ENCODE measurements around the gene LSMEM2.

DNA sequence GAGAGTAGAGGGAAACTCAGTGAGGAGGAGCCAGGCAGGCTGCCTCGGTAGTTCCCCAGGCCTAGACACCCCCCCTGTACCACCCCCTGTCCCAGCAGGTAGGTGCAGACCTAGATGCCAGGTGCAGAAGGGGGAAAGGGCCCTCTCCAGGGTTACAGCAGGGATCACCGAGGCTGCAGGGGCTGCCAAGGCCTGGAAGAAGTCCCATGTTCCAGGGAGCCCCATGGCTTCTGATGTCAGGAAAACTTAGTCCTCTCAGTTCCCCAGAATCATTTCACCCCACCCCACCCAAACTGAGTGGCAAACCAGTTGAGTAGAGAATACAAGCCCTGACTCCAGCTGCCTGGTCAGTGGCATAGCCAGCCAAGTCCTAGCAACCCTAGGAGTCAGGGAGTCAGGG lies 17.4 kb upstream of the LSMEM2 start:
- TF ChIP-seq ZZZ3 (IDR thresholded peaks at IDR 0.05) = no peak
- no peak for TF ChIP-seq LEF1 (IDR thresholded peaks at IDR 0.05)
- no peak for TF ChIP-seq BCL6 (CRISPR knock-in tag; IDR thresholded peaks at IDR 0.05)
- no peak for TF ChIP-seq POLR2AphosphoS5 (IDR thresholded peaks at IDR 0.05; ENCODE audit: control insufficient read depth, insufficient read depth, low read depth, low read length)
- TF ChIP-seq, protein P1, sequence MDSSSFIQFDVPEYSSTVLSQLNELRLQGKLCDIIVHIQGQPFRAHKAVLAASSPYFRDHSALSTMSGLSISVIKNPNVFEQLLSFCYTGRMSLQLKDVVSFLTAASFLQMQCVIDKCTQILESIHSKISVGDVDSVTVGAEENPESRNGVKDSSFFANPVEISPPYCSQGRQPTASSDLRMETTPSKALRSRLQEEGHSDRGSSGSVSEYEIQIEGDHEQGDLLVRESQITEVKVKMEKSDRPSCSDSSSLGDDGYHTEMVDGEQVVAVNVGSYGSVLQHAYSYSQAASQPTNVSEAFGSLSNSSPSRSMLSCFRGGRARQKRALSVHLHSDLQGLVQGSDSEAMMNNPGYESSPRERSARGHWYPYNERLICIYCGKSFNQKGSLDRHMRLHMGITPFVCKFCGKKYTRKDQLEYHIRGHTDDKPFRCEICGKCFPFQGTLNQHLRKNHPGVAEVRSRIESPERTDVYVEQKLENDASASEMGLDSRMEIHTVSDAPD (CRISPR knock-in tag; IDR thresholded peaks at IDR 0.05) = no peak
- TF ChIP-seq SIRT6 (IDR thresholded peaks at IDR 0.05; ENCODE audit: low read depth, low read length) = no peak
- no peak for TF ChIP-seq CREB5 (CRISPR knock-in tag; IDR thresholded peaks at IDR 0.05)
- TF ChIP-seq, protein P2, sequence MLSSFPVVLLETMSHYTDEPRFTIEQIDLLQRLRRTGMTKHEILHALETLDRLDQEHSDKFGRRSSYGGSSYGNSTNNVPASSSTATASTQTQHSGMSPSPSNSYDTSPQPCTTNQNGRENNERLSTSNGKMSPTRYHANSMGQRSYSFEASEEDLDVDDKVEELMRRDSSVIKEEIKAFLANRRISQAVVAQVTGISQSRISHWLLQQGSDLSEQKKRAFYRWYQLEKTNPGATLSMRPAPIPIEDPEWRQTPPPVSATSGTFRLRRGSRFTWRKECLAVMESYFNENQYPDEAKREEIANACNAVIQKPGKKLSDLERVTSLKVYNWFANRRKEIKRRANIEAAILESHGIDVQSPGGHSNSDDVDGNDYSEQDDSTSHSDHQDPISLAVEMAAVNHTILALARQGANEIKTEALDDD (IDR thresholded peaks at IDR 0.05) = no peak
- no peak for TF ChIP-seq ELF4 (CRISPR knock-in tag; IDR thresholded peaks at IDR 0.05)
- TF ChIP-seq EP300 (IDR thresholded peaks at IDR 0.05; ENCODE audit: low read length) = no peak
- no peak for TF ChIP-seq KLF16 (IDR thresholded peaks at IDR 0.05)
- no peak for TF ChIP-seq BHLHE40 (IDR thresholded peaks at IDR 0.05; ENCODE audit: low read length)
- no peak for TF ChIP-seq SRSF1 (IDR thresholded peaks at IDR 0.05; ENCODE audit: low read depth, low read length)
